Measurements from ENCODE around the gene PLXDC2.

- TF ChIP-seq POLR2AphosphoS2 (conservative IDR thresholded peaks at IDR 0.05; ENCODE audit: low read length) (no peak), BHLHE40 (IDR thresholded peaks at IDR 0.05; ENCODE audit: low read depth, low read length) (no peak), CTCF (IDR thresholded peaks at IDR 0.05) (no peak), SMC3 (IDR thresholded peaks at IDR 0.05) (no peak), KDM1A (IDR thresholded peaks at IDR 0.05; ENCODE audit: low read depth) (no peak), EP300 (IDR thresholded peaks at IDR 0.05) (no peak), POLR2A (IDR thresholded peaks at IDR 0.05; ENCODE audit: low read length) (no peak), CBX8 (IDR thresholded peaks at IDR 0.05) (no peak), ELK1 (IDR thresholded peaks at IDR 0.05; ENCODE audit: low read depth, low read length) (no peak), MAX (IDR thresholded peaks at IDR 0.05) (no peak), PHF8 (IDR thresholded peaks at IDR 0.05; ENCODE audit: borderline replicate concordance, low read depth) (no peak), HOXA7 (CRISPR knock-in tag; IDR thresholded peaks at IDR 0.05) (no peak), PBX3 (IDR thresholded peaks at IDR 0.05) (no peak), CBX2 (IDR thresholded peaks at IDR 0.05; ENCODE audit: borderline replicate concordance, low read depth) (no peak)
Observed at GRCh38 chr10:19860107-19860506, 43.9 kb downstream of the PLXDC2 start.

Measured in A549 (cell line).